Fibroblast of skin of left biceps (primary cell): ENCODE data around the gene C19orf44.
"Not testable (repeated sequence)": the region's sequence is repeated elsewhere in the genome, so short reads cannot be mapped to it uniquely, and the experiment has no call there.

Experiments used
- DNase-seq, 2 experiments: peaks; one replicate each; pipeline ENCODE4 v3.0.0-alpha.2; 2013; ENCODE audit warnings: low read depth in 2 of 2

C19orf44 gene

DNA sequence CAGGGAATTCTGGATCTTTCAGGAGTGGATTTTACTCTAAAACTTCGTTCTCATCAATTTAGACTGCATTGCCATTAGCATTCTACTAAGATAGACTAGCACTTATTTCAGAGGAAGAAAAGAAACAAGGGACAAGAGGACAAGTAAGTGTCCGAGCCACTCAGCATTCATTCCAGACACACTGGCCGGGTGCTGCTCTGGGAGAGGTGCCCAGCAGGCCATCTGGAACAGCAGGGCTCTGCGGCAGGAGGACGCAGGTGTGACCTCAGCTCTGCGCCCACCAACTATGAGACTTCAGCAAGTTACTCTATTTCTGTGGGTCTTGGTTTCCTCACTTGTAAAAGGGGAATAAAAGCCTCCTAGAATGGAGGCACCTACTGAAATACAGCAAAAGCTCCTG is 28.6 kb upstream of the C19orf44 start:
- no peak for DNase-seq

DNA sequence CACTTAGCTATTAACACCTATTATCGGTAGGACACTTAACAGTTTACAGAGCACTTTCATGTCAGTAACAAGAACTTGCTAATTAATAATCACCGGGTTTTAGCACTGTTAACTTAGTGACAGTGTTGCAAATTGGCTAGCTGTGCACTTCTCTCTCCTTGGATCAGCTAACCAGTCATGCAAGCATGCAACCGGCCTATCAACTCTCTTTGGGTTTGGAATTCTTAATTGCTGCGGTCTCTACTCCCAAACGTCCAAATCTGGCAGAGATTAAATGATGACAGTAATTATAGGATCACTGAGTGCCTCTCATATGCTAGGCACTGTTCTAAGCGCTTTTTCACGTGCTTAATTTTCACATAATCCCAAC is 25.7 kb upstream of the C19orf44 start:
- no peak for DNase-seq

DNA sequence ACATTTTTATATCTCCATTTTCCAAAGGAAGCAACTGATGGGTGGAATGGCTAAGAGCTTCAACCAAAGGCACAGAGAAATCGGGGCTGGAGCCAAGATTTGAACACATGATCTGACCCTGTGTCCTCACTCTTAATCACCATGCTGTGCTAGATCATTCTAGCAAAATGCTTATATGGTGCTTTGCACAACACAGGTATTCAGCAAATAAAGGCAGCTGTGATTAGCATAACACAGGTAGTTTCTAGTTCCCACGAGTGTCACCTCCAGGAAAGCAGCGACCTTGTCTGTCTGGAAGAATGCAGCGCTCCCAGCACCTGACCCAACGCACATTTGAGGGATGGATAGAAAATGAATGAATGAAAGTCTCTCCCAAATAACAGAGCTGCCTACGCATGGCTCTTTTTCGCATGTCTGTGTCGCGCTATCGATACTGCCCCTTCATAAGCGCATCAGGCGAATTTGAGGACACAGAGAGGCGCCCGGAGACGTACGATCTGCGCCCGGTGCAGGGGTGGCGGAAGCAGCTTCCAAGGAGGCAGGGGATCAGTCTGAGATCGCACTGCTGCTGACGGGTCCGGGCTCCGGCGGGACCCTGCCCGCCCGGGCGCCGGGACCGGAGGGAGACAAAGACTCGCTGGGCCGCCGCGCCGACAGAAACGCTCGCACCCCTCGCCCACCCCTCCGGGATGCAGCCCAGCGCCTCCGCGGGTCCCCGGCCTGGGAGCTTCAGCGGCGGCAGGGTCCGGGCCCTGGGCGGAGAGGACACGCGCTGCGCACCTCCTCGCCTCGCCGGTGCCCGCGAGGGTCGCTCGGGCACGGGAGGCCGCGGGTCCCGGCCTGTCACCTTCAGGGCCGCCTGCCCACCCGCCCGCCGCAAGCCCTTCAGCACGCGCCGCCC is 25.0 kb upstream of the C19orf44 start:
- no peak for DNase-seq

DNA sequence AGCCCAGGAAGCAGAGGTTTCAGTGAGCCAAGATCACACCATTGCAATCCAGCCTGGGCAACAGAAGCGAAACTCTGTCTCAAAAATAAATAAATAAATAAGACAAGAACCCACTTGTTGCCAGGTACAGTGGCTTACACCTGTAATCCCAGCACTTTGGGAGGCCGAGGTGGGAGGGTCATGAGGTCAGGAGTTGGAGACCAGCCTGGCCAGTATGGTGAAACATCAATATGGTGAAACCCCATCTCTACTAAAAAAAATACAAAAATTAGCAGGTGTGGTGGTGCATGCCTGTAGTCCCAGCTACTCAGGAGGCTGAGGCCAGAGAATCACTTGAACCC is 23.7 kb upstream of the C19orf44 start:
- not testable (repeated sequence) for DNase-seq

DNA sequence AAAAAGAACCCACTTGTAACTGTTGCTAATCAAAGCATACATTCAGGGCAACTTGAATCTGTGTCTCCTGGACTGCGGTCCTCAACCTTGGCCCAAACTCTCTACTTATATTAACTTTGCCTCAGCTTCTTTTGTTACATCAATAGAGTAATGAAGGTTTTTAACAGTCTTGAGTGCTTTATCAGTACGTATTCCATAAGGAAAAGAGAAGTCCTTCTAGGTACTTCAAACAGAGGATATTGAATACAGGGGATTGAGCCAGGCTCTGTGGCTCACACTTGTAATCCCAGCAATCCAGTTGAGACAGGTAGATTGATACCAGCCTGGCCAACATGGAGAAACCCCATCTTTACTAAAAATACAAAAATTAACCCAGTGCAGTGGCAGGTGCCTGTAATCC is 23.2 kb upstream of the C19orf44 start:
- DNase-seq = no peak

DNA sequence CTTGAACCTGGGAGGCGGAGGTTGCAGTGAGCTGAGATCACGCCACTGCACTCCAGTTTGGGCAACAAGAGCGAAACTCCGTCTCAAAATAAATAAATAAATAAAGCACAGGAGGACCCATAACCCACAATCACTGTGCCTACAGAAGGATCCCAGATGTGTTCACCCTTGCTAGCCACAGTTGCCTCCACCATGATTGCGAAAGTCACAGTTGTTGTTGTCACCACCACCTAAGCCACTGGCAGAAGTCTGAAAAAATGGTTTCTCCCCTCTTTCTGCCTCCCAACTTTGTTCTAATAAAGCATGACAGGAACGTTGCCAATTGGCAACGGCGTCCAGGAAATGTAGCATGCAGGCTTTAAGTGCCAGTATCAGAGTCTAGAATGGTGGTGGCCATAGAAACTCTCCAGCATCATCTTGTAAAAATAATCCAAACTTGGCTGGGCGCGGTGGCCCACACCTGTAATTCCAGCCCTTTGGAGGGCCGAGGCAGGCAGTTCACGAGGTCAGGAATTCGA is 22.3 kb upstream of the C19orf44 start:
- DNase-seq = no peak

- no peak for DNase-seq
Observed at GRCh38 chr19:16476401-16476800, 19.8 kb upstream of the C19orf44 start.

- no peak for DNase-seq
Observed at GRCh38 chr19:16477311-16477710, 18.9 kb upstream of the C19orf44 start.

DNA sequence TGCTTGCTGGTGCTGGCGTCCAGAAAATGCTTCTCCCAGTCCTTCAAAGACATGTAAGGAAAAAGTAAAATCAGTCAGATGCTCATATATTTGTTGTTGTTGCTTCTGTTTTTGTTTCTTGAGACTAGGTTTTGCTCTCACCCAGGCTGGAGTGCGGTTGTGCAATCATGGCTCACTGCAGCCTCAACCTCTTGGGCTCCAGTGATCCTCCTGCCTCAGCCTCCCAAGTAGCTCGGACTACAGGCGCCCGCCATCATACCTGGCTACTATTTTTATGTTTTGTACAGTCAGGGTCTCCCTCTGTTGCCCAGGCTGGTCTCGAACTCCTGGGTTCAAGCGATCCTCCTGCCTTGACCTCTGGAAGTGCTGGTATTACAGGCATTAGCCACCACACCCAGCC is 13.4 kb upstream of the C19orf44 start:
- DNase-seq = no peak

- not testable (repeated sequence) for DNase-seq
Observed at GRCh38 chr19:16486476-16486875, 9.7 kb upstream of the C19orf44 start.

GRCh38 chr19:16496613-16496983 is 404 bp downstream of the C19orf44 start:
- DNase-seq = no peak

- DNase-seq = no peak
Observed at GRCh38 chr19:16497042-16497441, 848 bp downstream of the C19orf44 start.

GRCh38 chr19:16497837-16498236 is 1.6 kb downstream of the C19orf44 start:
- no peak for DNase-seq

DNA sequence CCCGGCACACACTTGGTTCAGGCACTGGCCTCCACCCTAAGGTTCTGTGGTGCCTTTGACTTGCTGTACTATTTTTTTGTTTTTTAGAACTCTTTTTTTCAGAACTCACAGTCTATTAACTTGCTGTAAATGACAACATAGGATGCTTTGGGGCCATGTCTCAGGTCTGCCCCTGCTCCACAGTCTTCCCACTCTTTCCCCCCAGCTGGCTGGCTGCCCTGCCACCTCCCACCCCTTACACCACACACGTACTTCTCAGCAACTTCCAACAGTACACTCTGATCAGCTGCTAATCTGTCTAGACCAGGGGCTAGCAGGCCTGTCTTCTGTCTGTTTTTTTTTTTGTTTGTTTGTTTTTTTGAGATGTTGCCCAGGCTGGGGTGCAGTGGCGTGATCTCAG is 8.1 kb downstream of the C19orf44 start:
- DNase-seq = no peak

GRCh38 chr19:16506161-16506560 is 10.0 kb downstream of the C19orf44 start:
- DNase-seq = not testable (repeated sequence)

DNA sequence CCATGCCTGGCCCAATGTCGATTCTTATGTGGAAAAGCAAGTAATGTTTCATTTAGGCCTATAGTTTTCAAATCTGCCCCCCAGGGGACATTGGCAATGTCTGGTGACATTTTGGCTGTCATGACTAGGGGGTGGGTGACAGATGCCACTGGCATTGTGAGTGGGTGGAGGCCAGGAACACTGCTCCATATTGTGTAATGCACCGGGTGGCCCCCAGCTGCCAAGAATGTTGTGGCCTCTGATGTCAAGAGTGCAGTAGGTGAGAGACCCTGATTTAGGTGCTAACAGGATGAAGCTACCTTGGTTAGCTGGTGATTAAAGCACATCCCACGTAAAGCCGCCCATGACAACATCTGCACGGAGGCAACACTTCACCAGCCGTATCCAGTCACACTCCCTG is 10.8 kb downstream of the C19orf44 start:
- no peak for DNase-seq

DNA sequence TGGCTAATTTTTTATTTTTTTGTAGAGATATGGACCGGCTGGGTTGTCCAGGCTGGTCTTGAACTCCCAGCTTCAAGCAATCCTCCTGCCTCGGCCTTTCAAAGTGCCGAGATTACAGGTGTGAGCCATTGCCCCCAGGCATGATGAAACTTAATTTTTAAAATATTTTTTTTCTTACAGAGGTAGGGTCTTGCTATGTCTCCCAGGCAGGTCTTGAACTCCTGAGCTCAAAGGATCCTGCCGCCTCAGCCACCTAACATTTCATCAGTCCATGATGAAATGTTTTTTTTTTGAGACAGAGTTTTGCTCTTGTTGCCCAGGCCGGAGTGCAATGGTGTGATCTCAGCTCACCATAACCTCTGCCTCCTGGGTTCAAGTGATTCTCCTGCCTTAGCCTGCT is 12.4 kb downstream of the C19orf44 start:
- no peak for DNase-seq

DNA sequence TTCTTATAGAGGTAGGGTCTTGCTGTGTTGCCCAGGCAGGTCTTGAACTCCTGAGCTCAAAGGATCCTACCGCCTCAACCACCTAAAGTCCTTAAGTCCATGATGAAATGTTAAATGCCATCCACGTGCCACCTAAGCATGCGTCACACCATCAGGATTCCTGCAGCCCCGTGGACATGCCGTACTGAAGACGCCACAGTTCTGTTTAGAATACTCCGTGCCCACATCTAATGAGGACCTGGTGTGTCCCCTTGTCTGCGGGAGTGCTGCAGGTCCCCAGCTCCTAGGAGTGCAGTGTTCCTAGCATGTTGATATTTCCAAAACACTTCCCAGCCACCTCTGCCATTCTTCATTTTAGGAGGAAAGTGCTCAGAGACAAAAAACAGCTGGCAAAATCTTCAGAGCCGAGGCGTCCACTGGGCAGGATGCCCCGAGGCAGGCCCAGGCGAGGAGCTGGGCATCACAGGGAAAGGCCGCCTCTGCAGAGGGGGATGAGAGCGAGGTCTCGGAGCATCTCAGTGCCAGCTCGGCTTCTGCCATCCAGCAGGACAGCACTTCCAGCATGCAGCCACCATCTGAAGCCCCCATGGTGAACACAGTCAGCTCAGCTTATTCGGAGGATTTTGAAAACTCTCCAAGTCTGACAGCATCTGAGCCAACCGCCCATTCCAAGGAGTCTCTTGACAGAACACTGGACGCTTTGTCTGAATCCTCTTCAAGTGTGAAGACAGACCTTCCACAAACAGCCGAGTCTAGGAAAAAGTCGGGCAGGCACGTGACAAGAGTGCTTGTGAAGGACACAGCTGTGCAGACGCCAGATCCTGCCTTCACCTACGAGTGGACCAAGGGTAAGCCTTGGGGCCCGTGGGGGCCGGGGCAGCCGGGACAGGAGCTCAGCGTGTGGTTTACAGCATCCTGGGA is 13.2 kb downstream of the C19orf44 start:
- no peak for DNase-seq

GRCh38 chr19:16512611-16513010 is 16.4 kb downstream of the C19orf44 start:
- DNase-seq = not testable (repeated sequence)

DNA sequence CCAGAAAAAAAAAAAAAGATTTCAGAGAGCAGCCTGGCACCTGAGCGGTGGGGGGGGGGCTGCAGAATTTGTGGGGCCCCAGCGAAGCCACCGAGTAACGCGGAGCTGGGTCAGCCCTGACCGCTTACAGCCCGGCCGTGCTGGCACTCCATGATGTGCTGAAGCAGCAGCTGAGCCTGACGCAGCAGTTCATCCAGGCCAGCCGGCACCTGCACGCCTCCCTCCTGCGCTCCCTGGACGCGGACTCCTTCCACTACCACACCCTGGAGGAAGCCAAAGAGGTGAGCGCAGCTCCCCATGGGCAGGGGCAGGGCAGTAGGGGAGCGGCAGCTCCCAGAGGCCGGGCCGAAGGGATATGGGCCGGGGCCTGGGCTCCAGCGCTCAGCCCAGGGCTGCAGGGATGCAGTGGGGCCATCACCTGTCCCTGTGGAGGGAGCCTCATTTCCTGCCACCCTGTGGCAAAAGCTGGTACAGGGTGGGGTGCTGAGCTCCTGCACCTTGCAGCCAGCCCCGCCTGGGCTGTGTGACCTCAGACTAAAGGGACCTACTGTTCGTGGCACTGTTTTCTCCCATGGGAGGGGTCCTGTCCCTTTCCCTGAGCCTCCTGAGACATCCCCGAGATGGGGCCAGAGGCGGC is 18.3 kb downstream of the C19orf44 start:
- no peak for DNase-seq

GRCh38 chr19:16516381-16516780 is 20.2 kb downstream of the C19orf44 start:
- no peak for DNase-seq

DNA sequence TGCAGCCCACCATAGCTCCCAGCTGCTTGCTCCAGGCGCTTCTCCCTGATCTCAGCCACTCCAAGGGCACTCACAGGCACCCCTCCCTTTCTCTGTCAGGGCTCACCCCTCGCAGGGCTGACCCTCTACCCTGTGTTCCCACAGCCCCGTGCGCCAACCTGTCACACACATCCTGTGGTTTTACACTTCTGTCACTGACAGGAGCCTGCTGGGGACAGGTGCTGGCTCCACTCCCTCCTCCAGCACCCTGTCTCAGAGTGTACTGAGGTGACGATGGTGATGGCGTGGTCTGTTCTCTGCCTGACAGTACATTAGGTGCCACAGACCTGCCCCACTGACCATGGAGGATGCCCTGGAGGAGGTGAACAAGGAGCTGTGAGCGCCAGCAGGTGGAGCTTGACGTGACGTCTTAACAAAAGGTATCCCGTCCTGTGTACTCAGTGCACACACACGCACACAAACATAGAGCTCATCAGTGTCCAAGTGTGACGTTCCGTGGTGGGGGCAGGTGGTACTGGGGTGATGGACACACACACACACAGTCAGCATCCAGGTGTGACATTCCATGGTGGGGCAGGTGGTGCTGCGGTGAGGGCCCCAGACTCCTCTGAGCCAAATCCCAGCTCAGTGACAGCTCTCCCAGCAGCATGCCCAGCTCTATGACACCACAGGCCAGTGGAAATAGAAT is 20.9 kb downstream of the C19orf44 start:
- DNase-seq = no peak
